ENCODE results near the gene CEP152.

The CEP152 gene

GRCh38 chr15:48828471-48828870 is 17.6 kb upstream of the CEP152 start:
- TF ChIP-seq CTCF (IDR thresholded peaks at IDR 0.05; ENCODE audit: low read depth, low read length), result no peak
- H3K4me3 ChIP-seq (ENCODE audit: low read depth, low read length), result no peak overlapping the region

- no peak overlapping the region for H3K4me3 ChIP-seq (ENCODE audit: low read depth, low read length)
- TF ChIP-seq CTCF (IDR thresholded peaks at IDR 0.05; ENCODE audit: low read depth, low read length), result no peak
Measured at GRCh38 chr15:48825075-48825474, 14.2 kb upstream of the CEP152 start.

GRCh38 chr15:48823706-48824105 is 12.8 kb upstream of the CEP152 start:
- no peak for TF ChIP-seq CTCF (IDR thresholded peaks at IDR 0.05; ENCODE audit: low read depth, low read length)
- H3K4me3 ChIP-seq (ENCODE audit: low read depth, low read length), result no peak overlapping the region

- no peak overlapping the region for H3K4me3 ChIP-seq (ENCODE audit: low read depth, low read length)
- TF ChIP-seq CTCF (IDR thresholded peaks at IDR 0.05; ENCODE audit: low read depth, low read length), result no peak
Measured at GRCh38 chr15:48823237-48823636, 12.4 kb upstream of the CEP152 start.

- H3K4me3 ChIP-seq (ENCODE audit: low read depth, low read length), result no peak overlapping the region
- no peak for TF ChIP-seq CTCF (IDR thresholded peaks at IDR 0.05; ENCODE audit: low read depth, low read length)
Measured at GRCh38 chr15:48814286-48814685, 3.4 kb upstream of the CEP152 start.

GRCh38 chr15:48811325-48811958 is 573 bp upstream of the CEP152 start:
- H3K4me3 ChIP-seq (ENCODE audit: low read depth, low read length), result peak overlapping the region; percentile 96
- TF ChIP-seq CTCF (IDR thresholded peaks at IDR 0.05; ENCODE audit: low read depth, low read length), result no peak

- no peak overlapping the region; the same call in 1 of the 2 replicates for H3K4me3 ChIP-seq (ENCODE audit: low read depth, low read length)
- no peak for TF ChIP-seq CTCF (IDR thresholded peaks at IDR 0.05; ENCODE audit: low read depth, low read length)
Measured at GRCh38 chr15:48806151-48806550, 4.7 kb downstream of the CEP152 start.

Measured in WI38 (cell line).